C4-2B (cell line): ENCODE data around the gene SNTG2.

ENCODE experiments used
- H3K27ac ChIP-seq: fragments of 450-650 bp; 2 replicates; pipeline ENCODE4 v1.5.1; 2017
- ZFX ChIP-seq: fragments of 450-650 bp; IDR thresholded peaks from 2 replicates; pipeline ENCODE4 v1.6.1; 2017
- TF ChIP-seq, protein P1 (sequence below): fragments of 450-650 bp; conservative IDR thresholded peaks from 2 replicates; pipeline ENCODE4 v1.5.1; 2017; ENCODE audit warnings: mild to moderate bottlenecking

The SNTG2 gene

DNA sequence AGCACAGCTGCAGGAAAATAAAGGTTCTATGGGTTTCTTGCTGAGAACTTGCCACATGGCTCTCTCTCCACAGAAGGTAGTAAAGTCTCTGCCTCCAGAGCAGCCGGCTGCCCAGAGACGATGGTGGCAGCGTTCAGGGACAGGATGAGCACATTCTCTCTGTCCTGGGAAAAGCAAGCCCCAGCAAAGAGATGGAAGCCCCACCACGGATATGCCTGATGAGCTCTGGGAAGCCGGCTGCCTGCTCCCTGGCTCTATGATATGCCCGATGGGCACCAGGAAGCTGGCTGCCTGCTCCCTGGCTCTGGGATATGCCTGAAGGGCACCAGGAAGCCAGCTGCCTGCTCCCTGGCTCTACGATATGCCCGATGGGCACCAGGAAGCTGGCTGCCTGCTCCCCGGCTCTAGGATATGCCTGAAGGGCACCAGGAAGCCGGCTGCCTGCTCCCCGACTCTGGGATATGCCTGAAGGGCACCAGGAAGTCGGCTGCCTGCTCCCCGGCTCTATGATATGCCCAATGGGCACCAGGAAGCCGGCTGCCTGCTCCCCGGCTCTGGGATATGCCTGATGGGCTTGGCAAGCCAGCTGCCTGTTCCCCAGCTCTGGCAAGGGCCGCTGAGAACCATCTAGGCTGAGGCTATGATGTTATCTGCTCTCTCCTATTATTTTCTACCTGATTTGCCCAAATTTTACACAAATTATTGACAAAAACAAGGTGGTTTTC, 21.5 kb upstream of the SNTG2 start:
- TF ChIP-seq, protein P1, sequence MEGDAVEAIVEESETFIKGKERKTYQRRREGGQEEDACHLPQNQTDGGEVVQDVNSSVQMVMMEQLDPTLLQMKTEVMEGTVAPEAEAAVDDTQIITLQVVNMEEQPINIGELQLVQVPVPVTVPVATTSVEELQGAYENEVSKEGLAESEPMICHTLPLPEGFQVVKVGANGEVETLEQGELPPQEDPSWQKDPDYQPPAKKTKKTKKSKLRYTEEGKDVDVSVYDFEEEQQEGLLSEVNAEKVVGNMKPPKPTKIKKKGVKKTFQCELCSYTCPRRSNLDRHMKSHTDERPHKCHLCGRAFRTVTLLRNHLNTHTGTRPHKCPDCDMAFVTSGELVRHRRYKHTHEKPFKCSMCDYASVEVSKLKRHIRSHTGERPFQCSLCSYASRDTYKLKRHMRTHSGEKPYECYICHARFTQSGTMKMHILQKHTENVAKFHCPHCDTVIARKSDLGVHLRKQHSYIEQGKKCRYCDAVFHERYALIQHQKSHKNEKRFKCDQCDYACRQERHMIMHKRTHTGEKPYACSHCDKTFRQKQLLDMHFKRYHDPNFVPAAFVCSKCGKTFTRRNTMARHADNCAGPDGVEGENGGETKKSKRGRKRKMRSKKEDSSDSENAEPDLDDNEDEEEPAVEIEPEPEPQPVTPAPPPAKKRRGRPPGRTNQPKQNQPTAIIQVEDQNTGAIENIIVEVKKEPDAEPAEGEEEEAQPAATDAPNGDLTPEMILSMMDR: no peak
- TF ChIP-seq ZFX: no peak
- H3K27ac ChIP-seq: no peak overlapping the region

DNA sequence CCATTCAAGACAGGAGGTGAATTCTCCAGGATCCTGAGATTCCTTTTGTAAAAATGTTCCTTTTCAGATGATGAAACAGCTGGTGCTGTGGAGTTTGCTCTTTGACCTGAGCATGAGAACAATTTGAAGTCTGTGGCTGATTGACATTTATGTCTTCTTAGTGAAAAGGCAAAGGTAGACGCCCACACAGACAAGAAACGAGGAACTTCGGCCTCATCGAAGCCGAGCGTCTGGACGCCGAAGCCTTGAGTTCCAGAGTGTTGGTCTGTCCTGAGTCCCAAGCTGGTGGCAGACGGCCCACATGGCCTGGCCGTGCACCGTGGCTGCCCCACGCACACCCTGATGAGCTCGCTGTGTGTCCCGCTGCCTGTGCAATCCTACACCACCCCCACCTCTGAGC, 20.7 kb upstream of the SNTG2 start:
- H3K27ac ChIP-seq: no peak overlapping the region
- TF ChIP-seq, protein P1: no peak
- no peak for TF ChIP-seq ZFX

- H3K27ac ChIP-seq: no peak overlapping the region
- TF ChIP-seq, protein P1: no peak
Observed at GRCh38 chr2:930935-931334, 19.7 kb upstream of the SNTG2 start.

DNA sequence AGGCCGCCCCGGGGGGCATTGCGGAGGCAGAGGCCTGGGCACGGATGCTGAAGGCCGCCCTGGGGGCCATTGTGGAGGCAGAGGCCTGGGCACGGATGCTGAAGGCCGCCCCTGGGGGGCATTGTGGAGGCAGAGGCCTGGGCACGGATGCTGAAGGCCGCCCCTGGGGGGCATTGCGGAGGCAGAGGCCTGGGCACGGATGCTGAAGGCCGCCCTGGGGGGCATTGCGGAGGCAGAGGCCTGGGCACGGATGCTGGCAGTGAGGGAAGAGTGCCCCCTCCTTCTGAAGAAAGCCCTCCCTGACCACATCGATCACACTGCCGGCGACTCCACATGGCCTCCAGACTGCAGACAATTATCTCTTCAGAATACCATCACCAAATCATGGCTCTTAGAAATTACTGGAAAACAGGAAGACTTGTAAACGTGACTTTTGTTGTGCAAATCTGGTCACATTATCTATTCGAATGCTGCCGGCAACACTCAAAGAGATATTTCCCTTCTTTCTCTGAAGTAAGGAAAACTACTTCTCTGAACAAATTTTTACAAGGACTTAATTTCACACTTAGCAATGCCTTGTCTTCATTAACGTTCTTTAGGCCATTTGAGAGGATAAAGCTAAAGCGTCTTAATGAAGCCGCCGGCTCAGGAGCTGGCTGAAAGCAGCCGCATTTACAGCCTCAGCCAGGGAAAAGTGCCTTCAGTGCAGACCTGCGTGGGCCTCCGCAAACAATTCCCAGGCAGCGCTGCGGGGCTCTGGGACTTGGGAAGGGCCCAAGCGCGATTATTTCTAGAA, 18.1 kb upstream of the SNTG2 start:
- TF ChIP-seq ZFX: no peak
- TF ChIP-seq, protein P1: no peak
- H3K27ac ChIP-seq: no peak overlapping the region

DNA sequence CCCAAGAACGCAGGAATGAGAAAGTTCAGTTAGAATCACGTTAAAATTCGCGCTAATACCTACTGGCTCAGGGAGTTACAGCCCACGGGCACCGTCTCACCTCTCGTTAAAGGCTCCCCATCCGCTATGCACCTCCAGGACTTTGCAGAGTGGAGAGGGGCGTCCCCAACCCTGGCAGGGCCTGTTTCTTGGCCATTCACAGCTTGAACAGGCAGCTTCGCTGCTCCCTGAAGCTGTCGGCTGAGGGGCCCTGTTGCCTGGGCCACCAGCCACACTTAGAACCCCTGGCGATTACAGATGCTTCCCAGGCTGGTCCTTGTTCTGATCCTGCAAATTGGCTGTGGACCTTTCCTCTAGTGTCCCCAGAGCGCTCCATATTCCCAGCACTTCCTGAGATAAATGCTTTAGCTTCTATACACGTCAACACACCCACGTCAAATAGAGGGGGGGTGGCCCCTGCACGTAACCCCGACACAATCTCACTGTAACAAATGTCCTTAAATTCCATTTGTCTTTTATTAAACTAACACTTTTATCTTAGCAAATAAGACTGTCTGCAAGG, 16.8 kb upstream of the SNTG2 start:
- no peak for TF ChIP-seq ZFX
- TF ChIP-seq, protein P1: no peak
- H3K27ac ChIP-seq: no peak overlapping the region

GRCh38 chr2:937530-937929, 13.1 kb upstream of the SNTG2 start:
- no peak for TF ChIP-seq ZFX
- TF ChIP-seq, protein P1: no peak
- H3K27ac ChIP-seq: no peak overlapping the region
